NCI-H446 (cell line): ENCODE measurements around the gene ZNF878.
"Not testable (repeated sequence)": the region's sequence is repeated elsewhere in the genome, so short reads cannot be mapped to it uniquely, and the experiment has no call there.

Experiments
- DNase-seq, 2 experiments: peaks; one replicate each; lab custom pipeline; 2025; lab: John Stamatoyannopoulos, UW

The ZNF878 gene

DNA sequence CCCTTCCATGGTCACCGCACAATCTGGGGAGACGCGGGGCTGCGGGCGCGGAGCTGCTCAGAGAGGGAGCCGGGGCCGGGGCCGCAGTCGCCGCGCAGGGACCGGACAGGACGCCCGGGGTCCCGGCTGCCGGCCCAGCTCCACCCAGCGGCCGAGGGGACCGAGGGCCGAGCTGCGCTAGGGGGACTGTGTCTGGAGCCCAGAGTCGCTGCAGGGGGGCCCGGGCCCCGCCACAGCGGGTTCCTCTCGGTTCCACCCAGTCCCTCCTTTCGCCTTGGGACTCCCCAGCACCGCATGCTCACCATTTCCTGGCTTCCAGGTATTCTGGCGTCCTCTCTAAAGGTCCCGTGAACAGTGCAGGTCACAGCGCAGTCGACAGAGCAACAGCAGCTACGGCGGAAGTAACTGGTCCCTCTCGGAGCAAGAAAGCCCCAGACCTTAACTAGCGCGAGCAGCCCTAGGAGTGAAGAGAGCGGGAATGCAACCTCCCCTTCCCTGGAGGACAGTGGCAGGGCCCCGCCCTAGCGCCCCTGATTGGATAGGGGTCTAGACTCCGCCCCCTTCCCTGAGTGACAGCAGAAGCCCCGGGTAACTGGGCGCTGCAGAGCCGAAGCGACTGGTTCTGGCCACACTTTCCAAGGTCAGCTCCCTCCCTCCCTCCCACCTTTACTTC, at the start of gene ZNF878:
Gene ZNF878 (minus strand): TSS at position 465 of the 673 bp plus-strand sequence. CDS start 160 bp downstream, at position 305.
- DNase-seq = peak; percentile 26 to 76

DNA sequence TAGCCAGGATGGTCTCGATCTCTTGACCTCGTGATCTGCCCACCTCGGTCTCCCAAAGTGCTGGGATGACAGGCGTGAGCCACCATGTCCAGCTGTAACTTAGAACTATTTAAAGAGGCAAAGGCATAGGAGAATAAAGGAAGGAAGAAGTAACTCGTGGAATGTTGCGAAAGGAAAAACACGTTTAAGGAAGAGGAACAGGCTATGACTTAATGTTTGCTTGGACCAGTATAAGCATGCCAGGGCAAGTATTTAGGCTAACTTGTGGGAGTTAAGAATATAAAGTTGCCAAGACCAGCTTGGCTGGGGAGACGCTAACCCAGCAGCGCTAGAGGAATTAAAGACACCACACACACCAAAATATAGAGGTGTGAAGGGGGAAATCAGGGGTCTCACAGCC, 45.3 kb upstream of the ZNF878 start:
- no peak for DNase-seq

DNA sequence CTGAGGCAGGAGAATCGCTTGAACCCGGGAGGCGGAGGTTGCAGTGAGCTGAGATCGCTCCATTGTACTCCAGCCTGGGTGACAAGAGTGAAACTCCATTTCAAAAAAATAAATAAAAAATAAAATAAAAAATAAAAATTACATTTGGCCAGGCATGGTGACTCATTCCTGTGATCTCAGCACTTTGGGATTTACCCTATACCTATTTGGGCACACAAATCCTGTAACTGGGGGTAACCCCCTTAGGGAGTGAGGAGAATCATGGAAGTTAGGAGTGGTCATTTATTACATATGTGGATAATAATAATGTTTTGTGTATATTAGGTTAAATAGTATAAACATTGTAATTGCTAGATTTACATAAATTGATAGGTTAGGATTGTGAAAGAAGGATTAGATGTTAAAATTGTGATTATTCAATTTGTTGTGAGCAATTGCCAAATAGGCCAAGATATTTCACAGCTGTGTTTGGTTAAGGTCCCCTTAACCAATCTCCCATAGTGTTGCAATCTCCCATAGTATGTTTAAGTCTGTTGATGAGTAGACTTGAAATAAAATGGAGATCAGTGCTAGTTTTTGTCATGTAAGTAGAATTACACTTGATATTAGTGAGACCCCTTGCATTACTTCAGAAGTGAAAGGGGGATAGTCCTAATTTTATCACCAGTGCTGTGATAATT, 42.5 kb upstream of the ZNF878 start:
- DNase-seq = no peak

DNA sequence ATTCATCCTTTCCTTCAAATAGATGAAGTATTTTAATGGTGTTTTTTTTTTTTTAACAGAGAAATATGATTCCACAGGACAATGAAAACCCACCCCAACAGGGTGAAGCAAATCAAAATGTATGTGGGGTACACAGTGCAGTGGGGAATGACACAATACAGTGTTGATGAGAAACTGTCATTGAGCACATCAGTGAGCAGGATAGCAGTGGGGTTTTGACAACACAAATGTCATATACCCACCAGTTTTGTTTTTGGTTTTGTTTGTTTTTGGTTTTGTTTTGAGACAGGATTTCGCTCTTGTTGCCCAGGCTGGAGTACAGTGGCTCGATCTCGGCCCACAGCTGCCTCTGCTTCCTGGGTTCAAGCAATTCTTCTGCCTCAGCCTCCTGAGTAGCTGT, 41.0 kb upstream of the ZNF878 start:
- DNase-seq = no peak

DNA sequence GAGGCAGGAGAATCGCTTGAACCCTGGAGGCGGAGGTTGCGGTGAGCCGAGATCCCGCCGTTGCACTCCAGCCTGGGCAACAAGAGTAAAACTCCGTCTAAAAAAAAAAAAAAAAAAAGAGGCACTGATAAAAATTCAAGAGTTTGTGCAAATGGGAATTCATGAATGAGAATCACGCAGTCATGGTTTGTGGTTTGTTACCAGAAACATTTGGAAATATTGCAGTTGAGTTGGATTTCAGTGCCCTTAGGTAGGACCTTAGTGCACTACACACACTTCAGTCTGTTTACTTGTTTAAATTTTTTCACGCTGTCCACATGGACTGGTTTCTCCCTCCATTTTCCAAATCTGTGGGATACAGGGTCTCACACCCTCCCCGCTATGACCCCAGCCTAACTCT, 40.2 kb upstream of the ZNF878 start:
- no peak for DNase-seq

DNA sequence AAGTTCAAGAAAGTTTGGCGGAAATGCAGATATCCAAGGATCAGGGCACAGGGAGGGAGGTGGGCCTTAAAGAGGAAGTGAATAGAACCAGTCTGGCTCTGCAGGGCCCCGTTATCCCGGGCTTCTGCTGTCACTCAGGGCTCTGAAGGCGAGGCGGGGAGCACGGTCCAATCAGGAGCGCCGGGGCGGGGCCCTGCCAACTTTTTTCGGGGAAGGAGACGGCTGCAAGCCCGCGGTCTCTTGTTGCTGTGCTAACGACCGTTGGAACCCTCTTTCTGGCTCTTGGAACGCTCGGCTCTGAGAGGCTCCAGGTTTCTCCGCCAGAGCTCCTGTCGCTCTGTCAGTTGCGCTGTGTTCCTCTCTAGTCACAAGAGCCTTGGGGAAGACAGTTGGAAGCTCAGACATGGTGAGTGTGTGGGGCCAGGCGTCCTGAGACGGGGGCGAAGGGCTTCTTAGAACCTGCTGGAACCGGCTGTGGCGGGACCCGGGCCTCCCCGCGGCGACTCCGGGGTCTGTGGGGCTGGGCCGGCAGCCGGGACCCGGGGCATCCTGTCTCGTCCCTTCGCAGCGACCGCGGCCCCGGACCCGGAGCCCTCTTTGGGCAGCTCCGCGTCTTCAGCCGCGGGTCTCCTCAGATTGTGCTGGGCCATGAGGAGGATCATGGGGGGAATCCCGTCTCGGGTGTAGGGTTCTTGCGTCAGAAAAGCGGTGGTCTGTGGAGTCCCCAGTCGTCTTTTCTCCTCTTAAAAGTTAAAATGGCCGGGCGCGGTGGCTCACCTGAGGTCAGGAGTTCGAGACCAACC, 39.5 kb upstream of the ZNF878 start:
- DNase-seq = peak in 1 of 2 experiments; percentile 38

DNA sequence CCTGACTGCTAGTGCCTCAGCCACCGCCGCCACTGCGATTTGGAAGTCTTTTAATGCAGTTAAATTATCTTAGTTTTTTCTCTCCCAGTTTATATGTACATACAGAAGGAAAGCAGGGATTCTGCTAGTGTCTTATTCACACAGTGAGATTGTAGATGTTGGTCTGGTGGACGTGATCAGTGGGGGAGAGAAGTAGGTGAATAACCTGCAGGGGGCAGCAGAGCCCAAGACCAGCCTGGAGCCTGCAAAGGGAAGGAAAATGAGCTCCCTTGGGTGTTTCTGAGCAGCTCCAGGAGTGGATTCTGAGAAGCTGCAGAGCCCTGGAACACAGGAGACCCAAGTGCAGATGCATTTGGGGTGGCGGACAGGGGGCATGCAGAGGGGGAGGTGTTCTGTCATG, 38.0 kb upstream of the ZNF878 start:
- peak in 1 of 2 experiments; percentile 16 for DNase-seq

DNA sequence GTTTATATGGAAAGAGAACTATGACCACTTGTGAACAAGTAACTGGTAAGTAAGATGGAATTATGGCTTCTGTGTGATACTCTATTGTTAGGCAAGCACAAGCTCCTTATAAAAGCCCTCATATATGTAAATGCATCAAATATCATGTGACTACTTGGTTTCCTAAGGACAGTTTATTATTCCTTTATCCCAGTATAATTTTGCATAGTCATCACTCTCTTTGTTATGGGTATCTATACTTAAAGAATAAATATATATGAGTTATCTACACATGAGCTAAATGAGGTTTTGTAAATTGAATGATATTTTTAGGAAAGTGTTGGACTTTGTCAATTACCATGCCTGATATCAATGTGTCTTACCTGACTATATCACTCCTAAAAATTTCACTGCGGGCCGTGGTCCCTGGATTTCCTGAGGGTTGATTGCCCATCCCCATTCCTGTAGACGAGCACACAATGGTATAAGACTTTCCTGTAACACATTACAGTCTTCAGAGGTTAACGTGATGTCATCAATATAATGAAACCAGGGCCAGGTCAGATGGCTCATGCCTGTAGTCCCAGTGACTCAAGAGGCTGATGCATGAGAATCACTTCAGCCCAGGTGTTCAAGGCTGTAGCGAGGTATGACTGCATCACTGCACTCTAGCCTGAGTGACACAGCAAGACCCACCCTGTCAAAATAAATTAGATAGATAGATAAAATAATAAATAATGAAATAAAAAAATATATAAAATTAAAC, 32.5 kb upstream of the ZNF878 start:
- DNase-seq = no peak

DNA sequence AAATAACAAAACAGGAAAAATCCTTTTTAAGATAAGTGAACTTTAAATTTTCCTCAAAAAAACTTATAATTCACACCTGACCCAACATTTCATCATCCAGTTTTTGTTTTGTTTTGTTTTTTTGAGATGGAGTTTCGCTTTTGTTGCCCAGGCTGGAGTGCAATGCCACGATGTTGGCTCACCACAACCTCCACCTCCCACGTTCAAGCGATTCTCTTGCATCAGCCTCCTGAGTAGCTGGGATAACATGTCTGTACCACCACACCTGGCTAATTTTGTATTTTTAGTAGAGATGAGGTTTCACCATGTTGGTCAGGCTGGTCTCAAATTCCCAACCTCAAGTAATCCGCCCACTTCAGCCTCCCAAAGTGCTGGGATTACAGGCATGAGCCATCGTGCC, 30.6 kb upstream of the ZNF878 start:
- DNase-seq = not testable (repeated sequence)

DNA sequence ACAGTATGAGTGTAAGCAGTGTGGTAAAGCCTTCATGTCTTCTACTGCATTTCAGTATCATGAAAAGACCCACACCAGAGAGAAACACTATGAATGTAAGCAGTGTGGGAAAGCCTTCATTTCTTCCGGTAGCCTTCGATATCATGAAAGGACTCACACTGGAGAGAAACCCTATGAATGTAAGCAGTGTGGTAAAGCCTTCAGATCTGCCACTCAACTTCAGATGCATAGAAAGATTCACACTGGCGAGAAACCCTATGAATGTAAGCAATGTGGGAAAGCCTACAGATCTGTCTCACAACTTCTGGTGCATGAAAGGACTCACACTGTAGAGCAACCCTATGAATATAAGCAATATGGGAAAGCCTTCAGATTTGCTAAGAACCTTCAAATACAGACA, 24.6 kb upstream of the ZNF878 start:
- DNase-seq = no peak

DNA sequence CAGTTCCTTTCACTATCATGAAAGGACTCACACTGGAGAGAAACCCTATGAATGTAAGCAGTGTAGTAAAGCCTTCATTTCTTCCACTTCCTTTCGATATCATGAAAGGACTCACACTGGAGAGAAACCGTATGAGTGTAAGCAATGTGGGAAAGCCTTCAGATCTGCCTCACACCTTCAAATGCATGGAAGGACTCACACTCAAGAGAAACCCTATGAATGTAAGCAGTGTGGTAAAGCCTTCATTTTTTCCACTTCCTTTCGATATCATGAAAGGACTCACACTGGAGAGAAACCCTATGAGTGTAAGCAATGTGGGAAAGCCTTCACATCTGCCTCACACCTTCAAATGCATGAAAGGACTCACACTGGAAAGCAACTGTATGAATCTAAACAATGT, 23.6 kb upstream of the ZNF878 start:
- not testable (repeated sequence) for DNase-seq

DNA sequence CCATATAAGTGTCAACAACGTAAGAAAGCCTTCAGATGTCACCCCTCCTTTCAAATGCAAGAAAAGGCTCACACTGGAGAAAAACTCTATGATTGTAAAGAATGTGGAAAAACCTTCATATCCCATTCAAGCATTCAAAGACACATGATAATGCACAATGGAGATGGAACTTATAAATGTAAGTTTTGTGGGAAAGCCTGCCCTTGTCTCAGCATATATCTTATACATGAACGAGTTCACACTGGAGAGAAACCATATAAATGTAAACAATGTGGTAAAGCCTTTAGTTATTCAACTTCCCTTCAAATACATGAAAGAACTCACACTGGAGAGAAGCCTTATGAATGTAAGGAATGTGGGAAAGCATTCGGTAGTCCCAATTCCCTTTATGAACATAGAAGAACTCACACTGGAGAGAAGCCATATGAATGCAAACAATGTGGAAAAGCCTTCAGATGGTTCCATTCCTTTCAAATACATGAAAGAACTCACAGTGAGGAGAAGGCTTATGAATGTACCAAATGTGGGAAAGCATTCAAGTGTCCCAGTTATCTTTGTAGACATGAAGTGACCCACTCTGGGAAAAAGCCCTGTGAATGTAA, 22.9 kb upstream of the ZNF878 start:
- no peak for DNase-seq

DNA sequence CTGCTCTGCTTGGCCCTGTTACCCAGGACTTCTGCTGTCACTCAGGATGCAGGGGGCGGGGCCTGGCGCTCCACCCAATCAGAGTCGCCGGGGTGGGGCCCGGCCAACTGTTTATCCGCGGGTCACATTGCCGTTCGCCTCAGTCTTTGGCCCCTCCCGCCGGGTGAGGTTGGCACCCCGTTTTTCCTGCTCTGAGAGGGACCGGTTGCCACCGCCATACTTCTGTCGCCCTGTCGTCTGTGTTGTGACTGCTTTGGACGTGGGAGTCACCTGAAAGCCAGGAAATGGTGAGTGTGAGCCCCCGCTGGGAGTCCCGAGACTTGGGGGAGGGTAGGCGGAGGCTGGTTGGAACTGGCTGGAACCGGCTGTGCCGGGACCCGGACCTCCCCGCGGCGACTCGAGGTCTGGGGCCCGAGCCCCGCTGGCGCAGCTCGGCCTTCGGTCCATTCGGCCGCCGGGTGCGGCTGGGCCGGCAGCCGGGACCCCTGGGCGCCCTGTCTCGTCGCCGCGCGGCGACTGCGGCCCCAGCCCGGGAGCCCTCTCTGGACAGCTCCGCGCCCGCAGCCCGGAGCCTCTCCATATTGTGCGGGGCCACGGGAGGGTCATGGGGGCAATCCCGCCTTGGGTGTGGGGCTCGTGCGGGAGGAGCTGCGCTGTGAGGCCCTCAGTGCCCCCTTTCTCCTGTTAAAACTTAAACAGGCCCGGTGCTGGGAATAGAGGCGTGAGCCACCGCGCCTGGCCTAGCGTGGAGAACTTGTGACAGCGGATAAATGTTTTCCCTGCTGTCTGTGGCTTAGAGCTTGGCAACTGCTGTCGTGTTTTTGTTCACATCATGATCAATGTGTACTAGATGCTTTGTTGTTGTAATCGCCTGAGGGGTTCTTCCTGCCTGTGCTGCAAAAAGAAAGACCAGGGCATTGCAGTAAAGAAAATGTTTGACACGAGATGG, 12.1 kb upstream of the ZNF878 start, which contains the start of gene ZNF844:
Gene ZNF844 (plus strand): TSS at position 142 of the 949 bp plus-strand sequence. CDS start 143 bp downstream, at position 285.
- DNase-seq = no peak

DNA sequence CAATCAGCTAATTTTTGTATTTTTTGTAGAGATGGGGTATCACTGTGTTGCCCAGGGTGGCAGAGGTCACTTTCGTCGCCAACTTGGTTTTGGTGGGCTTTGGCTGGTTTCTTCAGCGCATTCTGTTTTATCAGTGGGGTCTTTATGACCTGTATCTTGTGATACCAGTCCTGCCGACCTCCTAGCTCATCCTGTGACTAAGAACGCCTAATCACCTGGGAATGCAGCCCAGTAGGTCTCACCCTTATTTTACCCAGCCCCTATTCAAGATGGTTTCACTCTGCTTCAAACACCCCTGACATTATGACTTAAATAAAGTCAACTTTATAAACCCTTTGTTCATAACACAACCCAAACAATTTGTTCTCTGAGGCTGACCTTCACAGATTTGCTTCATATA, 3.0 kb upstream of the ZNF878 start:
- no peak for DNase-seq

DNA sequence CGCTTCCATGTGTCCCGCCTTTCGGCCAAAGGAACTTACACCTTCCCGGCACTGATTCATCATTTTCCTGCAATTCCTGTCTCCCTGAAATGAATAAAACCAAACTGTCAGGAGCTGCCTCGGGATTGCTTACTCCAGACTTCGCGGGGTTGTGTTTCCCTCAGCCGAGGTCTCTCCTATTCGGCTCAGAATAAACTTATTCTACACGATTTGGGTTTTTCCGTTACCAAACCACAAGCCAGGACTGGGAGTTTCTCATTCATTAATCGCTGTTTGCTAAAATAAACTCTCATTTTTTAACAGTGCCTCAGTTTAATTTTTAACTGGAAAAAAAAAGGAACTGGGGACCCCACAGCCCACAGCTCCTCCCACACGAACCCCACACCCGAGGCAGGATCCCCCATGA, 667 bp downstream of the ZNF878 start:
- DNase-seq = no peak

DNA sequence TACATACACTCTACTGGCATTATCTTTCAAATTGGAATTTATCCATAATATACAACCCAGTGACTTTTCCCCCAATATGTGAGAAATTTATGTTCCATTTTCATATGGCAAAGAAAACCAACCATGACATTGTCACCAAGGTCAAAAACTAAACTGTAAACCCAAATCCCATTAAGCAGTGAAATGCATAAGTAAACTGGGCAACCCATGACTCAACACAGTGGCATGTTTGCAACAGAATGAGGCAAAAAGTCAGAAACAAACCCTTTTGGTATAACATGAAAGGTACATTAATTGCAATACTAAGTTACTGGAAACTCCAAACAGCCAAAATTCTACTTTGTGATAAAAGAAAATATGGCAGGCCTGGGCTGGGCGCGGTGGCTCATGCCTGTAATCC, 4.9 kb downstream of the ZNF878 start:
- DNase-seq = no peak

DNA sequence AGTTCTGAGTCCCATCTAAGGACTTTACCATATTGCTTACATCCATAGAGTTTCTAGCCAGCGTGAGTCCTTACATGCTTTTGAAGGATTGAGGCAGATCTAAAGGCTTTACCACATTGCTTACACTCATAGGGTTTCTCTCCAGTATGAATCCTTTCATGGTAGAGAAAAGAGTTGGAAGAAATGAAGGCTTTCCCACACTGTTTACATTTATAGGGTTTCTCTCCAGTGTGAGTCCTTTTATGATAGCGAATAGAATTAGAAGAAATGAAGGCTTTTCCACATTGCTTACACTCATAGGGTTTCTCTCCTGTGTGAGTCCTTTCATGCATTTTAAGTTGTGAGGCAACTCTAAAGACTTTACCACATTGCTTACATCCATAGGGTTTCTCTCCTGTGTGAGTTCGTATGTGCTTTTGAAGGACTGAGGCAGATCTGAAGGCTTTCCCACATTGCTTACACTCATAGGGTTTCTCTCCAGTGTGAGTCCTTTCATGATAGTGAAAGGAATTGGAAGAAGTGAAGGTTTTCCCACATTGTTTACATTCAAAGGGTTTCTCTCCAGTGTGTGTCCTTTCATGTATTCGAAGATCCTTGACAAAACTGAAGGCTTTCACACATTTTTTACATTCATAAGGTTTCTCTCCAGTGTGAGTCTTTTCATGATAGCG, 8.9 kb downstream of the ZNF878 start:
- DNase-seq = no peak

DNA sequence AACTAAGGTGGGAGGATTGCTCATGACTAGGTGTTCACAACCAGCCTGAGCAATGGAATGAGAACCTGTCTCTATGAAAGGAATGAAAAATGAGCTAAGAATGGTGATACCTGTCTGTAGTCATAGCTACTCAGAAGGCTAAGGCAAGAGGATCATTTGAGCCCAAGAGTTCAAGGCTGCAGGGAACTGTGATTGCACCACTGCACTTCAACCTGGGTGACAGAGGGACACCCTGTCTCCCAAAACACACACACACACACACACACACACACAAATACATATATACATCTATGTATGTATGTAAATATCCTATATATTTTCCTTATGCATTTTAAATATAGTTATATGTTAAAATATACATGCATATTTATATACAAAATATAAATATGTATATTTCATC, 9.9 kb downstream of the ZNF878 start:
- no peak for DNase-seq

DNA sequence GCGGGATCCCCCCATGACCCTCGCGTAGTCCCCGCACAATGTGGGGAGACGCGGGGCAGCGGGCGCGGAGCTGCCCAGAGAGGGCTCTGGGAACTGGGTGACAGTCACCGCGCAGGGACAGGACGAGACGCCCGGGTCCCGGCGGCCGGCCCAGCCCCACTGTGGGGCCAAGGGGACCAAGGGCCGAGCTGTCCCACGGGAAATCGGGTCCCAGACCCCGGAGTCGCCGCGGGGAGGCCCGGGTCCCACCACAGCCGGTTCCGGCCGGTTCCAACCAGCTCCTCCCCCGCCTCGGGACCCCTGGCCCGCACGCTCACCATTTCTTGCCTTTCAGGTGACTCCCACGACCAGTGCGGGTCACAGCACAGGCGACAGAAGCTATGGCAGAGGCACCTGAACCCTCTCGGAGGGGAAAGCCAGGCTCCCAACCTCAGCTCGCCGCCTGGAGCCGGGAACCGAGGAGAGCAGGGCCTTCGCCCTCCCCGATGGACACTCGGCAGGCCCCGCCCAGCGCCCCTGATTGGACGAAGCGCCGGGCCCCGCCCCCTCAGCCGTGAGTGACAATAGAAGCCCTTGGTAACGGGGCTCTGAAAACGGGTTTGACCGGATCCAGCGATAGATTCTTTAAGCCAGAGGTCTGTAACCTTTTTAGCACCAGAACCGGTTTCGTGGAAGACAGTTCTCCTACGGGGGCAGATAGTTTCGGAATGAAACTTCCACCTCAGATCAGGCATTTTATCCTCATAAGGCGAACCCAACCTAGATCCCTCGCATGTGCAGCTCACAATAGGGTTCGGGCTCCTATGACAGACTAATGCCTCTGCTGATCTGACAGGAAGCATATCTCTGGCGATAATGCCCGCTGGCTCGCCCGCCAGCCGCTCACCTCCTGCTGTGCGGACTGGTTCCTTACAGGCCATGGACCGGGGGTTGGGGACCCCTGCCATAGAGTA, 17.3 kb downstream of the ZNF878 start, which contains the start of gene ZNF433:
Gene ZNF433 (minus strand): TSS at position 460 of the 953 bp plus-strand sequence. CDS start 140 bp downstream, at position 320.
- DNase-seq = peak; percentile 30 to 64
